Measurements from ENCODE around the gene APBA2. TPM values are rescaled to one million over a fixed set of nuclear protein-coding genes. Genes with fewer than 3 reads are reported as not detected.
"Not testable (repeated sequence)": the region's sequence is repeated elsewhere in the genome, so short reads cannot be mapped to it uniquely, and the experiment has no call there.

The APBA2 gene
- total RNA-seq, 2 donors from 2014 or later, result 11.8 to 16.4 TPM

DNA sequence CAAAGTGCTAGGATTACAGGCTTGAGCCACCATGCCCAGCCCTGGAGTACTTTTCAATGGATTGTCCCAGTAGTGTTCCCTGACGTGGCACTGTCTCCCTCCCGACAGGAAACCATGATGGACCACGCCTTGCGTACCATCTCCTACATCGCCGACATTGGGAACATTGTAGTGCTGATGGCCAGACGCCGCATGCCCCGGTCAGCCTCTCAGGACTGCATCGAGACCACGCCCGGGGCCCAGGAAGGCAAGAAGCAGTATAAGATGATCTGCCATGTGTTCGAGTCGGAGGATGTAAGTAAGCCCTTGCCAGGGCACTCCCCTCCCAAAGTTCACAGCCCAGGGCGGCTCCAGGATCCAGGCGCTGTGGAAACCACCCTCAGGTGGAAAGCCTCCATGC is 215.7 kb downstream of the APBA2 start:
- Mint-ChIP-seq H3K27ac (no peak overlapping the region), H3K9me3 (no peaks in the 10 kb centered on the region), H3K36me3 (no peaks in the 10 kb centered on the region)
- no peak for DNase-seq (ENCODE audit: low spot score in 2 of 2)
- no peak for ATAC-seq

DNA sequence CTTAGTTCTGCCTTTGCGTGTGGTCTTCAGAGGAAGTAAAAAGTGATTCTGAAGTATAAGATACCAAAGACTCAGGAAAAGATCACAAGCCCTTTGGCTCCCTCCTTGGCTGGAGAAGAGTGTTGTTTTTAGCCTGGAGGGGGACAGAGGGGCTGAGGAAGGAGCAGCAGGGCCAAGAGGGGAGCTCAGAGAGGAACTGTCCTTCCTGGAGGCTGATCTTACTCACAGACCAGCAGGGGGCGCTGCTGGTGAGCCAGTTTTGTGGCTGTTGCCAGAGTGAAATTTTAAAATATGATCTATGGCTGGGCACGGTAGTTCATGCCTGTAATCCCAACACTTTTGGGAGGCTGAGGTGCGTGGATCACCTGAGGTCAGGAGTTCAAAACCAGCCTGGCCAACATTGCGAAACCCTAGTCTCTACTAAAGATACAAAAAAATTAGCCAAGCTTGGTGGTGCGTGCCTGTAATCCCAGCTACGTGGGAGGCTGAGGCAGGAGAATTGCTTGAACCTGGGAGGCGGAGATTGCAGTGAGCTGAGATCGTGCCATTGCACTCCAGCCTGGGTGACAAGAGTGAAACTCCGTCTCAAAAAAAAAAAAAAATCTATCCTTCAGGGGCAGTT is 216.5 kb downstream of the APBA2 start:
- H3K36me3 Mint-ChIP-seq, H3K9me3 Mint-ChIP-seq: not testable (repeated sequence)
- DNase-seq (ENCODE audit: low spot score in 2 of 2), result peak in 1 of 2 donors; percentile 71
- H3K27ac Mint-ChIP-seq, result peak overlapping the region in 1 of 2 donors; percentile 28
- ATAC-seq, result peak; percentile 52 to 54

DNA sequence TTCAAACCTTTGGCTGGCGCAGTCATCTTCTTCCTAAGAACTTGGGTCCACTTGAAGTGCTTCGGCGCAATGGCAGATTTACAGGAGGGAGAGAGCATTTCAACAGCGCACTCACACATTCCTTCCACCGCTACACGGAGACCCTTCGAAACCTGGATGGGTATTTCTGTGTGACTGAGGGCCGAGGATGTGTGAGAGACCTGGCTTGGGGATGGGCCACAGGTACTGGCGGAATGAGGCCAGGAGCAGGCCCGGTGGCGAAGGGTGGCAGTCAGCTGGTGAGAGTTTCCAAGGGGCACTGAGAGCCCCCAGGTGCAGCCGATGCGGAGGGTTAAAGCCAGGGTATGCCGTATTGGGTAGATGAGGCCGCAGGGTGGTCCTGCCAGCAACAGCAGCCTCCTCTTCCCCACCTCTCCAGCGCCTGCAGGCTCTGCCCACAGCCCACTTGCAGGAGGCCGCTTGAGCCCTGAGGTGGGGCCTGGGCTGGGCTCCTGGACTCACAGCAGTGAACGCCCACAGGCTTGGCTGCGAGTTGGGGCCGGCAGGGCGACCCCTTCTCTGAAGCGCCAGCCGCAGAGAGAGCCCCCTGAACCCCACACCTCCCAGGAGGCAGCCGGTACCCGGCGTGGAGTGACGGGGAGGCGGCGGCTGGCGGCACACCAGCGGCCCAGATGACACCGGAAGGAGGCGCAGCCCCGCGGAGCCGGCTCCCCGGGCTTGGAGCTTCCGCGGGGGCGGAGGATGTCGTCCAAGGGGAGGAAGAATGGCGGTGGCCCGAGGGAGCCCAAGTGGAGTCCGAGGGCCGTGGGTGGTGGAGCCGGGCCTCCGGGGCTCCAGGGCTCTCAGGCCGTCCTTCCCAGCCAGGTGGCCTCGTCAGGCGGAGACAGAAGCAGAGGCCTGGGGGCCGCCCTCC is 217.4 kb downstream of the APBA2 start:
- Mint-ChIP-seq H3K27ac (no peak overlapping the region), H3K36me3 (no peaks in the 10 kb centered on the region), H3K9me3 (no peaks in the 10 kb centered on the region)
- DNase-seq (ENCODE audit: low spot score in 2 of 2) (no peak), ATAC-seq (peak; percentile 35 to 48)

DNA sequence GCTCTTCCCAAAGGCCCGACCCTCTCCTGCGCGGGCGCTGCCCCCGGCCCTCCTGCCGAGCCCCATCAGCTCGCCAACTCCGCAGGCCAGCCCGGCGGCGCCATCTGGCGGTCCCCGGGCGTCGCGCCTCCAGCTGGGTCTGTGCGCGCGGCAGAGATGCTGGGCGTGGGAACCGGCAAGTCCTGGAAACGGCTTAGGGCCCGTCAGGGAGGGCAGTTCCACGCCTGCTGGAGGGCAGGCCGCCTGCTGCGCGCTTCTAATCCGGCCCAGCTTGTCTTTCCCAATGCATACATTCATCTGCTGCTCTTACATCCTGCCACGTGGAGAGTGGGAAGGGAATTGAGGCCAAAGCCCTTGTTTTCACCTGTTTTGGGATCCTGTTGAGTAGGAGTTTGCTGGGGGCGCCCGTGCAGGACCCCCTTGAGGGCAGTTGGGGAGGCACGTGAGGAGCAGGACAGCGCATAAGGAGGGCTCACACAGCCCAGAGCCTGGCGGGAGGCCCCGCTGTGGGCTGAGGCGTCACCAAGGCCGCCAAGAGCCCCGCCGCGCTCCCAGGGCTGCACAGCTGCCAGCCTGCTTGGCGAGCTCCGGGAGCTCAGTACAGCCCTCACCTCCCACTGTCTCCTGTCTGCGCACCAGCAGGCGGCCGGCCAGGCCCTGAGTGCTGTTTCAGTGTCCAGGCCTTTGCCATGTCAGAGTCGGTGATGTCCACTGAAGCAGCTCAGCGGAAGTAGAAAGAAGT is 218.2 kb downstream of the APBA2 start:
- ATAC-seq, result peak; percentile 75 to 83
- Mint-ChIP-seq H3K9me3 (no peaks in the 10 kb centered on the region), H3K27ac (no peak overlapping the region), H3K36me3 (no peaks in the 10 kb centered on the region)
- DNase-seq (ENCODE audit: low spot score in 2 of 2), result peak in 1 of 2 donors; percentile 75

DNA sequence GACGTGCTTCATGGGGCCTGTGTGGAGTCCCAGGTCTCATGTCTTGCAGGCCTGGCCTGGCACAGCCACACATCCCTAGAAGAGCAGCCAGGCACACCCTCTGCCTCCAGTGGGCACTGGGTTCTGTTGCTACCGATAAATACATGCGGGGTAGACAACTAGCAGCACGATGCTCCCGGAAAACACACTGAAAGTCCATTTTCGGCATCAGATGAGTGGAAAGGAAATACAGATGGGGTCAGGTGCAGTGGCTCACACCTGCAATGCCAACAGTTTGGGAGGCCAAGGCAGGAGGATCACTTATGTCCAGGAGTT is 218.7 kb downstream of the APBA2 start:
- Mint-ChIP-seq H3K27ac (no peak overlapping the region), H3K9me3 (no peaks in the 10 kb centered on the region), H3K36me3 (no peaks in the 10 kb centered on the region)
- DNase-seq (ENCODE audit: low spot score in 2 of 2) (no peak), ATAC-seq (no peak)

DNA sequence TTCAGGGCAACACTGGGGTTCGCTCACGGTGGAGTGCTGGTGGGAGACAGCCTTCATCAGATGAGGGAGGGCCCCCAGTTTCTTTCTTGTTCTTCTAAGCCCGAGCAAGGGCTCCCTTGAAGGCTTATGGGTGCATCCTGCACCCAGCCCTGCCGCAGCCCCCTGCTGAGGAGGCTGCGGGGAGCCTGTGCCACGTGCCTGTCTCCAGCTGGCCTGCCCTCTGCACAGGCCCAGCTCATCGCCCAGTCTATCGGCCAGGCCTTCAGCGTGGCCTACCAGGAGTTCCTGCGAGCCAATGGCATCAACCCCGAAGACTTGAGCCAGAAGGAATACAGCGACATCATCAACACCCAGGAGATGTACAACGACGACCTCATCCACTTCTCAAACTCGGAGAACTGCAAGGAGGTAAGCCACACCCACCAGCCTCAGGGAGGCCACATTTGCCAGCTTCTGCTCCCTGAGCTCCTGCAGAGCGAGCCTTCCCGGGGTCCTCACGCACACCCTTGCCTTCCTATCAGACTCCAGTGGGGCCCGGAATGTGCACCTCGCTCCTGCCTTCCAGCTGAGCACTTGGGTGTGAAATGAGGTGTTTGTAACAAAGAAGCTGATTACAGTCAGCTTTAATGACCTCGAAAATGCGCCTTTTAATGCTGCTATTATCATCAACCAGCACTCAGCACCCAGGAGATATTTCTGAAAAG is 219.5 kb downstream of the APBA2 start:
- no peaks in the 10 kb centered on the region for H3K36me3 Mint-ChIP-seq
- peak overlapping the region in 1 of 2 donors; percentile 50 for H3K27ac Mint-ChIP-seq
- DNase-seq (ENCODE audit: low spot score in 2 of 2) (no peak), ATAC-seq (no peak)
- H3K9me3 Mint-ChIP-seq, result no peaks in the 10 kb centered on the region

DNA sequence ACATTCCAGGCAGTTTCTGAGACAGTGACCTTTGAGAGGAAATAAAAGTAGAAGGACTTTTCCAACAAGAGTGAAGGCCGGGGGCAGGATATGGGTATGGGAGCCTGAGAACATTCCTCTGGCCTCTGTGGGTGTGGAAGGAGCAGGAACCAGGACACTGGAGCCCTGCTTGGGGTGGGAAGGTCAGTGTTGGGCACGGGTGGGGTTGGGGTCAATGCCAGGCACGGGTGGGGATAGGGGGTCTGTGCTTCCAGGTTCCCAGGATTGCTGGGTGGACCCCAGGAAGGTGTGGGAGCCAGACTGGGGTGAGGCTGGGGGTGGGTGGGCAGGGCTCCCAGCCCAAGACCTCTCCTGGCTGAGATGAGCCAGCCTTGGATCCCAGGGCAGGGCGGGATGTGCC is 220.3 kb downstream of the APBA2 start:
- Mint-ChIP-seq H3K27ac (no peak overlapping the region), H3K9me3 (no peaks in the 10 kb centered on the region), H3K36me3 (no peaks in the 10 kb centered on the region)
- ATAC-seq (no peak), DNase-seq (ENCODE audit: low spot score in 2 of 2) (no peak)

DNA sequence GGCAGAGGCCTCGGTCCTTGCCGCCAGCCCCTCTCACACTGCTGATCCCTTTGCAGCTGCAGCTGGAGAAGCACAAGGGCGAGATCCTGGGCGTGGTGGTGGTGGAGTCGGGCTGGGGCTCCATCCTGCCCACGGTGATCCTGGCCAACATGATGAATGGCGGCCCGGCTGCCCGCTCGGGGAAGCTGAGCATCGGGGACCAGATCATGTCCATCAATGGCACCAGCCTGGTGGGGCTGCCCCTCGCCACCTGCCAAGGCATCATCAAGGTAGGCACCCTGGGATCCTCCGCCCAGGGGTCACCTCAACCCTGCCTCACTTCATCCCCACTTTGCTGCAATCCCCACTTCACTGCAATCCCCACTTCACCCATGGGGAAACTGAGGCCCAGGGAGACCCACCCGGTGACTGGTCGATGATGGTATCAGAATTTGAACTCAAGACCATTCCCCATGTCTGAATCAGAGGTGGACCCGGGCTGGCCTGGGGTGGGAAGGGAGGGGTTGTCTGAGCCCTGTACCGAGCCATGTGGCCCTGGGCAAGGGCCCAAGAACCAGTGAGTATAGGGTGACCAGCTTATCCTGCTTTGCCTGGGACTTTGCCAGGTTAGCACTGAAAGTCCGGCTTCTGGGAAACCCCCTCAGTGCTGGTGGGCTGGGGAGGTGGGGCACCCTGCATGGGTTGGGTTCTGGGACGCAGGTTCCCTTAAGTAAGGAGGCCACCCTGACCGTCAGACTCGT is 220.9 kb downstream of the APBA2 start:
- no peaks in the 10 kb centered on the region for H3K9me3 Mint-ChIP-seq
- no peaks in the 10 kb centered on the region for H3K36me3 Mint-ChIP-seq
- DNase-seq (ENCODE audit: low spot score in 2 of 2) (no peak), ATAC-seq (no peak)
- no peak overlapping the region for H3K27ac Mint-ChIP-seq

DNA sequence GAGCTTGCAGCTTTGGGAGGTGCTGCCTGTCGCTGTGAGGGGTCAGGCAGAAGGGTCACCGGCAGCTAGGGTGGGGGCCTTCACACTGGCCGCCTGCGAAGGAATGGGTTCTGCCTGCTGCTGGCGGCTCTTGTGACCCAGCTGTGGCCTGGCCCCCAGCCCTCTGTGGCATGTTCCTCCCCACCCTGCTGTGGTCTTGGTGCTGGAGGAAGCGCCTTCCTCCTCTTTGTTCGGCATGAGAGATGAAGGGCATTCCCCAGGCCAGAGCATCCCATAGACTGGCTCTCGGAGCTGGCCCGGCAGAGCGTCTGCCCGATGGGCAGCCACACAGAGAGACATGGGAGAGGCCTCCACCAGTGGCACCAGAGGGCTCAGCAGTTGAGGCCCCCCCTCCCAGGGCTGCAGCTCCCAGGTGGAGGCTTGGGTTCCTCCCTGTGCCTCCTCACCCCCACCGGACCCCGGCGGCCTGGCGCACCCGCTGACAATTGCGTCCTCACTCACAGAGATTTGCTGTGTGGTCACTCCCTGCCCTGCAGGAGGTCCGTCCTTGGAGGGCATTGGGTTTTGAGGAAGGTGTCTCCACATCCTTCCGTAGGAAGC is 221.6 kb downstream of the APBA2 start:
- no peaks in the 10 kb centered on the region for H3K9me3 Mint-ChIP-seq
- no peak overlapping the region for H3K27ac Mint-ChIP-seq
- no peak for ATAC-seq
- no peaks in the 10 kb centered on the region for H3K36me3 Mint-ChIP-seq
- no peak for DNase-seq (ENCODE audit: low spot score in 2 of 2)

DNA sequence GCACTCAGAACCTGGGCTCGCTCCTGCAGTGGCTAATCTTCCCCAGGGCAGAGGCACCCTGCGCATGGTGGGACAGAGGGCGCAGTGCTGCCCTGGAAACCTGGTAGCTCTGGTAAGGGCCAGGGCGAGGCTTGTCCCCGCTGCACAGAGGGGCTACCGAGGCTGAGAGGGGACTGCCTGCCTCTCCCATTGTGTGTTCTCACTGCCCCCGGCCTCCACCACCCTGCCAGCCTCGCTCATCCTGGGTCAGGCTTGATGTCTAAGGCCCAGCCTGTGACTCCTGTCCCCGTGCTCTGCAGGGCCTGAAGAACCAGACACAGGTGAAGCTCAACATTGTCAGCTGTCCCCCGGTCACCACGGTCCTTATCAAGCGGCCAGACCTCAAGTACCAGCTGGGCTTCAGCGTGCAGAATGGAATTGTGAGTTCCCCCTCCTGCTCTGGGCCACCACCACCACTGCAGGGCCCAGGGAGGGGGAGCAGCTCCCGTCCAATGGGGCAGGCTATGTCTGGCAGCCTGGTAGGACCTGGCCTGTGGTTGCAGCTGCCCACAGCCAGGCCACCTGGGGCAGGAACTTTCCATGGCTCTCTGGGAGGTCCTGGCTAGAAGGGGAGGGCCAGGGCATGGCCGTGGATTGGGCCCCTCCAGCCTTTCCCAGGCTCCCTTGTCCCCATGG is 222.3 kb downstream of the APBA2 start:
- ATAC-seq (no peak), DNase-seq (ENCODE audit: low spot score in 2 of 2) (no peak)
- Mint-ChIP-seq H3K36me3 (no peaks in the 10 kb centered on the region), H3K9me3 (no peaks in the 10 kb centered on the region), H3K27ac (peak overlapping the region in 1 of 2 donors; percentile 40)

DNA sequence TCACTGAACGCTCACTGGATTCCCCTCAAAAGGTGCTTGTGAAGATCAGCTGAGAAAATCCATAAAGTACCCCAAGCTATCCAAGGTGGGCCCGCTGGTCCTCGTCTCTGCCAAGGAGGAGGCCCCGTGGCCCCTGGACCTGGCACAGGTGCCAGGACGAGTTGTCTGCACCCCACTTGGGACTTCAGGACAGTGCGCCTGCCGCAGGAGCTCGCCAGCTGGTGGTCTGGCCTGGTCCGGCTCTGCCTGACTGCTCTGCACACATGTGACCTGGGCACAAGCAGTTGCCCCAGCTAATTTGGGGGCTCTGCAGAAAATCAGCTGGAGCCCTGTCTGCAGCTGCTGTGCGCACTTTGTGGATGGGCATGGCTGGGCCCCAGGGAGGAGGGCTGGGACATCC is 224.0 kb downstream of the APBA2 start:
- ATAC-seq (no peak), DNase-seq (ENCODE audit: low spot score in 2 of 2) (no peak)
- Mint-ChIP-seq H3K36me3 (no peaks in the 10 kb centered on the region), H3K9me3 (no peaks in the 10 kb centered on the region), H3K27ac (no peak overlapping the region)

DNA sequence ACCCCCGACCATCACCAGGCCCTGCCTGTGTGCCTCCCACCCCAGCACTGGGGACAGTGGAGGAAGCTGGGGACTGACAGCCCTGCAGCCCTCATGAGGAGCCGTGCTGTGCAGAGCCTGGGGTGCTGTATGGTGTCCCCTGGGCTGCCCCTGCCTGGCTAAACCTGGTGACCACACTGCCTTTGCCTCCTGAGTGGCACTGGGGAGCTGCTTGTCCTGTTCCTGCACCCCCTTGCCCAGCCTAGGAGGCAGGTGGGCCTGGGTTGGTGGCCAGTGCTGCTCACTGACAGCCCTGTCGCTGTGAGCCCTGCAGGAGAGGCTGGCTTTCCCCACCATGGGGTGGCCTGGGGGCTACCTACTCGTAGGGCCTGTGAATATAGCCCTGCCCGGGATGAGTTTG is 224.4 kb downstream of the APBA2 start:
- ATAC-seq, result no peak
- Mint-ChIP-seq H3K9me3 (no peaks in the 10 kb centered on the region), H3K27ac (peak overlapping the region in 1 of 2 donors; percentile 64), H3K36me3 (no peaks in the 10 kb centered on the region)
- no peak for DNase-seq (ENCODE audit: low spot score in 2 of 2)

DNA sequence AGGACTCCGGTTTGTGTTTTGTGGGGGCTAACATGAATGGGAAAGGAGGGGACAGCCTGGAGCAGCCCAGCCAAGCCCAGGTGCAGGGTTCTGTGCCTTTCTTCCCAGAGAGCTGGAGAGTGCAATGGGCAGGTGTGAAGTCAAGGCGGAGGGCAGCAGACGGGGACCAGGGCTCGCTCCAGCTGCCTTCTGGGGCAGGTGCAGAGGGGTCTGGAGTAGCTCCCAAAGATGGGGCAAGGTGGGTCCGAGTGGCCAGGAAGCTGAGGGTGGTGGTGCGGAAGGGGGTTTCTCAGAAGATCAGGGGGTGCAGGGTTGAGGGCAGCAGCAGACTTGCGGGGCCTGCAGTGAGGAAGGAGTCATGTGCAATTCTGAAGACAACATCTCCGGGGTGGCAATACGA is 225.0 kb downstream of the APBA2 start:
- ATAC-seq, result no peak
- Mint-ChIP-seq H3K27ac (peak overlapping the region; percentile 64 to 73), H3K36me3 (no peaks in the 10 kb centered on the region)

DNA sequence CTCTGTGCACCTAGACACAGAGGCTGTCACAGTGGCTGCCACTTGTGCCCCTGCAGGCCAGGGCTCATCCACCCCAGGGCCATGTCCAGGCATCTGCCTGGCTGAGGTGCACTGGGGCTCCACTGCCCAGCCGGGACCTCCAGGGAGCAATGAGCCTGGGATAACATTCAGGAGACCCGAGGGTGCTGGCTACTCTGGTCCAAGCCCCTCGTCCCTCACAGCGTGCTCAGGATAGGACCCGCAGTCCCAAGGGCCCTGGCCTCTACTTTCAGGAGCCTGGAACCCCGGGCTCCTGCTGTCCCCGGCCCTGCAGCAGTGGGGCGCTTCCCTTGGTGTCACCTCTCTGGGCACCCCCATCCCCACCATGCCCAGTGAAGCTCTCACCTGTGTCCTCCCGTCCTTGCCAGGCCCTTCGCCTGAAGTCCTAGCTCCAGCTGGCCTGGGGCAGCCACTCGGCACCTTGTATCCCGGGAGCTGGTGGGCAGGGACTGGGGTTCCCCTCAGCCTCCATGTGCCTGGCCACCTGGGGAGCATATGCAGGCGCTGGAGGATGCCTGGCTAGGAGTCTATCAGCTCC is 226.0 kb downstream of the APBA2 start:
- H3K9me3 Mint-ChIP-seq, result no peaks in the 10 kb centered on the region

More for the DNA sequence above, 225.0 kb downstream of the APBA2 start:
- no peak for DNase-seq (ENCODE audit: low spot score in 2 of 2)
- no peaks in the 10 kb centered on the region for H3K9me3 Mint-ChIP-seq

More for the DNA sequence above, 226.0 kb downstream of the APBA2 start:
- no peak overlapping the region for H3K27ac Mint-ChIP-seq
- DNase-seq (ENCODE audit: low spot score in 2 of 2) (no peak), ATAC-seq (no peak)
- no peaks in the 10 kb centered on the region for H3K36me3 Mint-ChIP-seq

All from activated naive CD4-positive, alpha-beta T cell treated with anti-CD3 and anti-CD28 coated beads, Interleukin-2, amount 50 U/mL, for 72 hours (primary cell).